ENCODE data around the gene UBE4A. TPM values are rescaled to one million over a fixed set of nuclear protein-coding genes. Genes with fewer than 3 reads are reported as not detected.

The UBE4A gene
- total and polyA plus RNA-seq, 9 of the 15 experiments (the other 6 are each of a cell fraction or from before 2014, with no cell fraction given), result 13.5 to 45.2 (median 26.8) TPM

DNA sequence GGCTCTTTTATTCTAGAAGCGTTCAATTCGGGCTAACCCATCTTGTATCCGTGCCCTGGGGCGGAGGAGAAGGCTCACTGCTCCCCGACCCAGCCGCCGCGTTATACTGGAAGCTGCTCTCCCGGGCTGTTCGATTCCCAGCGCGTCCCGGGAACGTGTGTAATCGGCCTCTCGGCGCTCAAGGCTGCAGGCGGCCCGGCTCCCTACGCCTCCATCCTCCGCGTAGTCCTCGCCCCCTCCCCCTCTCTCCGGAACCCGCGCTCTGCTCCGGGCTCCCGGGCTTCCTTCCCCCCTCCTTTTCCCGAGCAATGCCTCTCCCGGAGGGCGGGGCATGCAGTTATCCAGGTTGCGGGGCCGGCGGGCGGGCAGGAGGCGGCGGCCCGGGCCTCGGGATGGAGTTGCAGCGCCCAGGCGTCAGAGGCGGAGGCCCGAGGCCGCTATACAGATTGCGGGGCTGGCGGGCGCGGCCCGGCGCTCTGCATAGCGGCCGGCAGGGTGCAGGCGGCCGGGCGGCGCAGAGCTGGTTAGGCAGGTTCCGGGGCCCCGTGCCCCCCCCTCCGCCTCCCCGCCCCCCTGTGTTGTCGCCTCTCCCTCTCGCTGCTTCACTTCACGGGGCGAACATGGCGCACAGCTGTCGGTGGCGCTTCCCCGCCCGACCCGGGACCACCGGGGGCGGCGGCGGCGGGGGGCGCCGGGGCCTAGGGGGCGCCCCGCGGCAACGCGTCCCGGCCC lies 76.7 kb downstream of the UBE4A start, which contains the start of gene KMT2A (continued):
- TF ChIP-seq FOXK2 (conservative IDR thresholded peaks at IDR 0.05 in 1 of 2, IDR thresholded peaks at IDR 0.05 in 1 of 2; ENCODE audit: low read depth in 2 of 2), result 0 out of 4 replicates have a peak, but pooled peaks of 1 of the 2 experiments have one; percentile 54
- no peak for TF ChIP-seq GABPB2 (CRISPR knock-in tag; conservative IDR thresholded peaks at IDR 0.05)
- TF ChIP-seq NUFIP1 (IDR thresholded peaks at IDR 0.05; ENCODE audit: partially characterized antibody), result no peak
- no peak for TF ChIP-seq TAL1 (IDR thresholded peaks at IDR 0.05)
- no peak for TF ChIP-seq NFIX (CRISPR knock-in tag; IDR thresholded peaks at IDR 0.05; ENCODE audit: low read depth)
- TF ChIP-seq TARDBP (IDR thresholded peaks at IDR 0.05), result peak; percentile 99
- peak; percentile 61; the same call in 1 of the 2 replicates for TF ChIP-seq HDAC8 (tag; IDR thresholded peaks at IDR 0.05)
- no peak for TF ChIP-seq MYNN (IDR thresholded peaks at IDR 0.05)
- TF ChIP-seq MYNN (CRISPR knock-in tag; IDR thresholded peaks at IDR 0.05), result no peak
- TF ChIP-seq ZNF778 (CRISPR knock-in tag; IDR thresholded peaks at IDR 0.05), result no peak
- TF ChIP-seq ZKSCAN1 (IDR thresholded peaks at IDR 0.05; ENCODE audit: low read depth, low read length), result no peak; the same call in 1 of the 2 replicates
- TF ChIP-seq HDAC3 (IDR thresholded peaks at IDR 0.05; ENCODE audit: borderline replicate concordance, partially characterized antibody), result no peak
- no peak for TF ChIP-seq RFX1 (IDR thresholded peaks at IDR 0.05)
- TF ChIP-seq CBFB (CRISPR knock-in tag; IDR thresholded peaks at IDR 0.05), result no peak
- no peak for TF ChIP-seq ERF (CRISPR knock-in tag; IDR thresholded peaks at IDR 0.05)
- TF ChIP-seq ZNF785 (CRISPR knock-in tag; IDR thresholded peaks at IDR 0.05), result no peak
- no peak for TF ChIP-seq ETV6 (IDR thresholded peaks at IDR 0.05; ENCODE audit: borderline replicate concordance in 1 of 2, low read depth in 2 of 2, low read length in 1 of 2)
- TF ChIP-seq ETV6 (CRISPR knock-in tag; IDR thresholded peaks at IDR 0.05; ENCODE audit: borderline replicate concordance), result peak; percentile 69; the same call in 1 of the 2 replicates
- TF ChIP-seq TRIM24 (IDR thresholded peaks at IDR 0.05), result peak; percentile 43 to 92; a peak in 2 of 4 replicates
- no peak for TF ChIP-seq ZNF780A (CRISPR knock-in tag; IDR thresholded peaks at IDR 0.05)
- no peak for TF ChIP-seq RBM15 (IDR thresholded peaks at IDR 0.05; ENCODE audit: insufficient read depth, low read length)
- TF ChIP-seq FUS (optimal IDR thresholded peaks at IDR 0.05; ENCODE audit: low read depth, low read length), result peak; percentile 98
- no peak for TF ChIP-seq XRCC4 (IDR thresholded peaks at IDR 0.05; ENCODE audit: extremely low read depth, insufficient read depth, insufficient read length)
- no peak for TF ChIP-seq CREBBP (IDR thresholded peaks at IDR 0.05; ENCODE audit: low read depth, low read length)
- TF ChIP-seq PATZ1 (CRISPR knock-in tag; IDR thresholded peaks at IDR 0.05; ENCODE audit: borderline replicate concordance), result no peak
- no peak for TF ChIP-seq NFYB (IDR thresholded peaks at IDR 0.05; ENCODE audit: extremely low read depth, insufficient read length)
- peak; percentile 100 for TF ChIP-seq VEZF1 (CRISPR knock-in tag; IDR thresholded peaks at IDR 0.05)
- TF ChIP-seq CTBP1 (IDR thresholded peaks at IDR 0.05; ENCODE audit: borderline replicate concordance), result peak; percentile 87
- no peak for TF ChIP-seq ZNF23 (CRISPR knock-in tag; IDR thresholded peaks at IDR 0.05)

All from K562 (cell line).